Chondrocyte (in vitro differentiated cells): ENCODE data around the gene STK4. TPM values are rescaled to one million over a fixed set of nuclear protein-coding genes. Genes with fewer than 3 reads are reported as not detected.

ENCODE experiments used
- DNase-seq: peaks from one replicate; pipeline ENCODE4 v3.0.0; 2021; ENCODE audit warnings: mixed read lengths, low spot score
- H3K27ac Mint-ChIP-seq: one replicate; pipeline ENCODE4 v1.8.0; 2021; ENCODE audit warnings: mild to moderate bottlenecking, moderate library complexity, mixed read lengths; ENCODE audit not compliant: unreplicated experiment
- H3K27me3 Mint-ChIP-seq: 2 replicates; pipeline ENCODE4 v1.8.0; 2021; ENCODE audit warnings: low read depth, mixed read lengths
- H3K36me3 Mint-ChIP-seq: 2 replicates; pipeline ENCODE4 v1.8.0; 2021; ENCODE audit warnings: low read depth, mixed read lengths
- H3K4me1 Mint-ChIP-seq: 2 replicates; pipeline ENCODE4 v1.8.0; 2021; ENCODE audit warnings: low read depth, mild to moderate bottlenecking, mixed read lengths
- H3K4me3 Mint-ChIP-seq: one replicate; pipeline ENCODE4 v1.8.0; 2021; ENCODE audit warnings: mild to moderate bottlenecking, moderate library complexity, mixed read lengths; ENCODE audit not compliant: unreplicated experiment
- H3K9me3 Mint-ChIP-seq: 2 replicates; pipeline ENCODE4 v1.8.0; 2021; ENCODE audit warnings: low read depth, mixed read lengths
- CTCF ChIP-seq: fragments of 200-600 bp; sonication (generic); IDR thresholded peaks from 2 replicates; pipeline ENCODE4 v1.5.0; 2021; ENCODE audit warnings: antibody characterized with exemption, mild to moderate bottlenecking, moderate library complexity
- total RNA-seq: library from RNA; stranded (reverse); gene quantifications from 3 replicates; pipeline ENCODE4 v1.2.1, GENCODE V29; 2021

The STK4 gene
- total RNA-seq, 1 donor from 2014 or later, result 23.4 TPM

GRCh38 chr20:45034436-45034835, 68.1 kb downstream of the STK4 start:
- H3K36me3 Mint-ChIP-seq, result peaks cover 3% of the 10 kb centered on the region
- no peak overlapping the region for H3K27ac Mint-ChIP-seq
- no peak for TF ChIP-seq CTCF
- H3K4me3 Mint-ChIP-seq, result no peak overlapping the region
- peaks cover 43% of the 10 kb centered on the region for H3K4me1 Mint-ChIP-seq
- DNase-seq, result no peak
- no peaks in the 10 kb centered on the region for H3K27me3 Mint-ChIP-seq
- peaks cover 2% of the 10 kb centered on the region for H3K9me3 Mint-ChIP-seq

DNA sequence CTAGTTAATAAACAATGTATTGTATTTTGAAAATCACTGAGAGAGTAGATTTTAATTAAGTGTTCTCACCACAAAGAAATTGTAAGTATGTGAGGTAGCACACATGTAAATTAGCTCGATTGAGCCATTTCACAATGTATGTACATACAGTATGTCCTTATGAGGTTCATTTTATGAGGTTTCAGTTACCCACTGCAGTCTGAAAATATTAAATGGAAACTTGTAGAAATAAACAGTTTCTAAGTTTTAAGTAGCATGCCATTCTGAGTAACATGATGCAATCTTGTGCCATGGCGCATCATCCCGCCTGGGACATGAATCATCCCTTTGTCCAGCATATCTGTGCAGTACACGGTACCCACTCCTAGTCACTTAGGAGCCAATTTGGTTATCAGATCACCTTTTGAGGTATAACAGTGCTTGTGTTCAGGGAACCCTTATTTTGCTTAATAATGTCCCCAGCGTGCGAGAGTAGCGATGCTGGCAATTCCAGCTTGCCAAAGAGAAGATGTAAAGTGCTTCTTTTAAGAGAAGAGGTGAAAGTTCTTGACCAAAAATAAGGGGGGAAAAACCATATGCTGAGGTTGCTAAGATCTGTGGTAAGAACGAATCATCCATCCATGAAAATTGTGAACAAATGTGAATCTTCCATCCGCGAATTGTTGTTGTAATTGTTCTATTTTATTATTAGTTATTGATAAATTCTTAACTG, 69.9 kb downstream of the STK4 start:
- Mint-ChIP-seq H3K27me3 (no peaks in the 10 kb centered on the region), H3K27ac (peak overlapping the region; percentile 87), H3K36me3 (peaks cover 1% of the 10 kb centered on the region), H3K4me3 (no peak overlapping the region), H3K4me1 (peaks cover 50% of the 10 kb centered on the region), H3K9me3 (peaks cover 2% of the 10 kb centered on the region)
- no peak for TF ChIP-seq CTCF
- no peak for DNase-seq

DNA sequence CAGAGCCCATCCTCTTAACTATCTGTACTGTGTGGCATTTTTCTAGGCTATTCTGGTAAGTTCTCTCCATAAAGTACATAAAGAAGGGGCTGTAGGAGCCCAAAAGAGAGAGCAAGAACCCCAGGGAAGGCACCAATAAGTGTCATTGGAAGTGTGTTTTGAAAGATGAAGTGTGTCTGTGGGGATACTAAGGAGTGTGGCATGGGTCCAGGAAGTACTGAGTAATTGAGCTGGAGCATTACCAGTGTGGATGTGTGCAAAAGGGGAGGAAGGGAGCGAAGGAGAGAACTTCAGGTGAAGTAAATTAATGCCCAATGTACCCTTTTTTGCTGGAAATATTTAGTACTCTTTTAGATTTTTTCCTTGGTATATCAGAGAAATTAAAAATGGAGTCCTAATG, 70.7 kb downstream of the STK4 start:
- Mint-ChIP-seq H3K4me1 (peaks cover 59% of the 10 kb centered on the region), H3K36me3 (no peaks in the 10 kb centered on the region), H3K4me3 (no peak overlapping the region), H3K27me3 (no peaks in the 10 kb centered on the region), H3K27ac (peak overlapping the region; percentile 60), H3K9me3 (peaks cover 2% of the 10 kb centered on the region)
- no peak for DNase-seq
- no peak for TF ChIP-seq CTCF

- Mint-ChIP-seq H3K36me3 (no peaks in the 10 kb centered on the region), H3K27me3 (no peaks in the 10 kb centered on the region), H3K27ac (no peak overlapping the region), H3K4me1 (peaks cover 62% of the 10 kb centered on the region), H3K4me3 (no peak overlapping the region), H3K9me3 (peaks cover 2% of the 10 kb centered on the region)
- no peak for DNase-seq
- TF ChIP-seq CTCF, result no peak
These were observed 71.3 kb downstream of the STK4 start for GRCh38 chr20:45037635-45038034.

DNA sequence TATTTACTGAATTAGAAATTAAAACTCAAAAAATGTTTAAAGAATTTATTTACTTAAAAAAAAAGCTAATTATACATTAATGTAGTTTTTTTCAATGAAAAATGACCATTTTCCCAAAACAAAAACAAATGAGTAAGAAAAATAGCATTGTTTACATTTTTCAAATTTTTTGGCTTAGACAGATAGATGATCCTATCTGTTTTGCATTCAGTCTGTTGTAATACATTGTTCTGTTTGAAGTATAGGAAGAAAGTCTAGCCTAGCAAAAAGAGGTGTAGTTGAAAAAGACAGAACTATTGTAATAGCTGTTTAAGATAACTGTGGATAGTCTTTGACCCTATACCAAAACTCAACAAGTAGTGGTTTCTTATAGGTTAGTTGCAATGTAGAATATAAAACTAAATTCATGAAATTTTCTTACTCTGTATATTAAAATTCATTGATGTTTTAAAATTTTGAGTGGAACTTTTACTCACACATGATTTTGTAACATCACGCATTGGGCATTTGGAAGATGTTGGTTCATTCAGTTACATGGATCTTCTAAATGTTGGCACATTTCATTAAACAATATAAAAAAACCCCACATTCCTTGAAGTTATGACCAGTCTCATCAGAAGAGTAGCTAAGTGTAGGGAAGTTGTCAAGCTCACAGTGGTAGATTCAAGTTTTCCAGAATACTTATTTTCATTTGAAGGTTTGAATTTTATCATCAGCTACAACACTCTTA, 72.6 kb downstream of the STK4 start:
- no peak overlapping the region for H3K27ac Mint-ChIP-seq
- H3K27me3 Mint-ChIP-seq, result no peaks in the 10 kb centered on the region
- TF ChIP-seq CTCF, result no peak
- no peaks in the 10 kb centered on the region for H3K36me3 Mint-ChIP-seq
- no peak overlapping the region for H3K4me3 Mint-ChIP-seq
- H3K4me1 Mint-ChIP-seq, result peaks cover 59% of the 10 kb centered on the region
- DNase-seq, result no peak
- no peaks in the 10 kb centered on the region for H3K9me3 Mint-ChIP-seq
